ENCODE data around the gene WASHC1. TPM values are rescaled to one million over a fixed set of nuclear protein-coding genes. Genes with fewer than 3 reads are reported as not detected.
"Not testable (repeated sequence)": the region's sequence is repeated elsewhere in the genome, so short reads cannot be mapped to it uniquely, and the experiment has no call there.

Gene WASHC1, protein sequence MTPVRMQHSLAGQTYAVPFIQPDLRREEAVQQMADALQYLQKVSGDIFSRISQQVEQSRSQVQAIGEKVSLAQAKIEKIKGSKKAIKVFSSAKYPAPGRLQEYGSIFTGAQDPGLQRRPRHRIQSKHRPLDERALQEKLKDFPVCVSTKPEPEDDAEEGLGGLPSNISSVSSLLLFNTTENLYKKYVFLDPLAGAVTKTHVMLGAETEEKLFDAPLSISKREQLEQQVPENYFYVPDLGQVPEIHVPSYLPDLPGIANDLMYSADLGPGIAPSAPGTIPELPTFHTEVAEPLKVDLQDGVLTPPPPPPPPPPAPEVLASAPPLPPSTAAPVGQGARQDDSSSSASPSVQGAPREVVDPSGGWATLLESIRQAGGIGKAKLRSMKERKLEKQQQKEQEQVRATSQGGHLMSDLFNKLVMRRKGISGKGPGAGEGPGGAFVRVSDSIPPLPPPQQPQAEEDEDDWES
- 5.5 TPM for polyA plus RNA-seq (2013, experiment 1 of 2)
- polyA plus RNA-seq (2013, experiment 2 of 2): 5.0 TPM

DNA sequence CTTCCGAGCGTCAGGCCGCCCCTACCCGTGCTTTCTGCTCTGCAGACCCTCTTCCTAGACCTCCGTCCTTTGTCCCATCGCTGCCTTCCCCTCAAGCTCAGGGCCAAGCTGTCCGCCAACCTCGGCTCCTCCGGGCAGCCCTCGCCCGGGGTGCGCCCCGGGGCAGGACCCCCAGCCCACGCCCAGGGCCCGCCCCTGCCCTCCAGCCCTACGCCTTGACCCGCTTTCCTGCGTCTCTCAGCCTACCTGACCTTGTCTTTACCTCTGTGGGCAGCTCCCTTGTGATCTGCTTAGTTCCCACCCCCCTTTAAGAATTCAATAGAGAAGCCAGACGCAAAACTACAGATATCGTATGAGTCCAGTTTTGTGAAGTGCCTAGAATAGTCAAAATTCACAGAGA lies at the start of gene WASHC1:
WASHC1 (minus strand) TSS at position 101 of the 400 bp plus-strand sequence. CDS start 4,457 bp downstream, outside the sequence.
- H3K4me3 ChIP-seq (ENCODE audit: insufficient read depth in 1 of 2, low read depth in 1 of 2, low read length in 2 of 2): peak within 1 kb of the TSS; percentile 60 to 69
- not testable (repeated sequence) for H2BK5ac ChIP-seq (ENCODE audit: low read depth, low read length, poor library complexity, severe bottlenecking); H3K14ac ChIP-seq (ENCODE audit: low read length in 2 of 2); H2BK15ac ChIP-seq (ENCODE audit: low read depth, poor library complexity, severe bottlenecking); H4K91ac ChIP-seq (ENCODE audit: low read length); H2BK12ac ChIP-seq (ENCODE audit: low read length in 2 of 2); H3K9me3 ChIP-seq (ENCODE audit: control insufficient read depth, low read length); H3K27me3 ChIP-seq (ENCODE audit: control insufficient read depth in 1 of 2, insufficient read depth in 1 of 2, low read length in 2 of 2); H2AFZ ChIP-seq (ENCODE audit: low read depth, low read length); H4K8ac ChIP-seq (ENCODE audit: low read length); H2BK120ac ChIP-seq (ENCODE audit: low read depth, low read length); H3K4ac ChIP-seq (ENCODE audit: low read depth in 1 of 2, low read length in 2 of 2); H3K23ac ChIP-seq (ENCODE audit: low read length in 2 of 2); H3K27ac ChIP-seq (ENCODE audit: low read length, poor library complexity, severe bottlenecking); H3K18ac ChIP-seq (ENCODE audit: low read depth in 1 of 2, low read length in 2 of 2); H3K4me1 ChIP-seq (ENCODE audit: control insufficient read depth, insufficient read depth, low read depth, low read length); H3K4me2 ChIP-seq (ENCODE audit: low read length, poor library complexity, severe bottlenecking); DNase-seq; H3K79me1 ChIP-seq (replicated peaks; ENCODE audit: low read length, poor library complexity, severe bottlenecking); H2AK5ac ChIP-seq (ENCODE audit: low read length, severe bottlenecking); H3K36me3 ChIP-seq (ENCODE audit: control insufficient read depth in 1 of 2, insufficient read depth in 2 of 2, low read depth in 1 of 2, low read length in 2 of 2)
- peak within 1 kb of the TSS; percentile 68 for H3K9ac ChIP-seq (ENCODE audit: low read length)
- no CpG with 5 or more reads among the region's 20 CpGs for WGBS

DNA sequence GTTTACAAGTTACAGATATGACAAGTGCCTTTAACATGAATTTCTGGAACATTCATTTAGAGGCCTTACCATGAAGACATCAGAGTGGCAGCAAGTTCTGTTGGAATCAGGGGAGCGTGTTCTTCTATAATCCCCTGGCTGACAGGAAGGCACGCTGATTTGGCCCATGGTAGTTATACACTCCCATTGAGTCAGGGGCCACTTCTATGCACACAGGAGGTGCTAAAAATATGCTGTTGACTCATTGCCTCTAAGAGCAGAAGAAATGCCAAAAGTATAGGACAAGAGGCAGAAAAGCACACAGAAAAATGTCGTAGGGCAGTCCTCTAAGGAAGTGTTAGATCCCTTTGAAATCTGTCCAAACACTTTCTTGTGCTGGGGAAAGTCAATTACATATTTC lies 49.1 kb upstream of the WASHC1 start:
- H3K9ac ChIP-seq (ENCODE audit: low read length); H3K4me1 ChIP-seq (ENCODE audit: control insufficient read depth, insufficient read depth, low read depth, low read length); H2AK5ac ChIP-seq (ENCODE audit: low read length, severe bottlenecking); H2BK12ac ChIP-seq (ENCODE audit: low read length in 2 of 2); H3K4me3 ChIP-seq (ENCODE audit: insufficient read depth in 1 of 2, low read depth in 1 of 2, low read length in 2 of 2); H2BK5ac ChIP-seq (ENCODE audit: low read depth, low read length, poor library complexity, severe bottlenecking); H3K18ac ChIP-seq (ENCODE audit: low read depth in 1 of 2, low read length in 2 of 2); H3K4me2 ChIP-seq (ENCODE audit: low read length, poor library complexity, severe bottlenecking); H3K79me1 ChIP-seq (replicated peaks; ENCODE audit: low read length, poor library complexity, severe bottlenecking); DNase-seq; H2BK15ac ChIP-seq (ENCODE audit: low read depth, poor library complexity, severe bottlenecking); H3K9me3 ChIP-seq (ENCODE audit: control insufficient read depth, low read length); H4K91ac ChIP-seq (ENCODE audit: low read length); H3K27me3 ChIP-seq (ENCODE audit: control insufficient read depth in 1 of 2, insufficient read depth in 1 of 2, low read length in 2 of 2); H4K8ac ChIP-seq (ENCODE audit: low read length); H3K14ac ChIP-seq (ENCODE audit: low read length in 2 of 2); H3K36me3 ChIP-seq (ENCODE audit: control insufficient read depth in 1 of 2, insufficient read depth in 2 of 2, low read depth in 1 of 2, low read length in 2 of 2); H3K23ac ChIP-seq (ENCODE audit: low read length in 2 of 2); H2BK120ac ChIP-seq (ENCODE audit: low read depth, low read length); H3K4ac ChIP-seq (ENCODE audit: low read depth in 1 of 2, low read length in 2 of 2); H2AFZ ChIP-seq (ENCODE audit: low read depth, low read length); H3K27ac ChIP-seq (ENCODE audit: low read length, poor library complexity, severe bottlenecking): not testable (repeated sequence)
- 86% methylated on average over 2 of the region's 3 CpGs for WGBS

DNA sequence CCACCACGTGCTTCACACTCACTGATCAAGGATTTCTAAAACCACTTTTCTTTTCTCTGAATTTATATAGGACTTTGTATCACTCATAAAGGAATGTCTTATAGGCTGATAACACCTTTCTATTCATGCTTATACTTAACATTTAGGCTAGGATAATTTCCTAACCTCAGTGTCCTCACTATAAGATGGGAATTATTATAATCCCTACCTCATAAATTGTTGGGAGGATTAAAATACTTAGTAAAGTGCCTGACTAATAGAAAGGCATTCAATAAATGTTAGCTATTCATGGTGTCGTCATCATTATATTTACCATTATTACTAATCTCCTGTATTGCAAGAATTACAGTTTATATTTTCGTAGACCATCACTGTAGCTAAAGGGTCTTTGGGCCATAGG lies 47.1 kb upstream of the WASHC1 start:
- not testable (repeated sequence) for H2BK5ac ChIP-seq (ENCODE audit: low read depth, low read length, poor library complexity, severe bottlenecking); H3K4me1 ChIP-seq (ENCODE audit: control insufficient read depth, insufficient read depth, low read depth, low read length); DNase-seq; H2BK15ac ChIP-seq (ENCODE audit: low read depth, poor library complexity, severe bottlenecking); H3K23ac ChIP-seq (ENCODE audit: low read length in 2 of 2); H4K91ac ChIP-seq (ENCODE audit: low read length); H3K4me3 ChIP-seq (ENCODE audit: insufficient read depth in 1 of 2, low read depth in 1 of 2, low read length in 2 of 2); H3K4me2 ChIP-seq (ENCODE audit: low read length, poor library complexity, severe bottlenecking); H3K4ac ChIP-seq (ENCODE audit: low read depth in 1 of 2, low read length in 2 of 2); H4K8ac ChIP-seq (ENCODE audit: low read length); H3K79me1 ChIP-seq (replicated peaks; ENCODE audit: low read length, poor library complexity, severe bottlenecking); H2BK120ac ChIP-seq (ENCODE audit: low read depth, low read length); H3K9me3 ChIP-seq (ENCODE audit: control insufficient read depth, low read length); H3K18ac ChIP-seq (ENCODE audit: low read depth in 1 of 2, low read length in 2 of 2); H3K9ac ChIP-seq (ENCODE audit: low read length); H3K36me3 ChIP-seq (ENCODE audit: control insufficient read depth in 1 of 2, insufficient read depth in 2 of 2, low read depth in 1 of 2, low read length in 2 of 2); H3K27me3 ChIP-seq (ENCODE audit: control insufficient read depth in 1 of 2, insufficient read depth in 1 of 2, low read length in 2 of 2); H3K27ac ChIP-seq (ENCODE audit: low read length, poor library complexity, severe bottlenecking); H2AK5ac ChIP-seq (ENCODE audit: low read length, severe bottlenecking); H2AFZ ChIP-seq (ENCODE audit: low read depth, low read length); H2BK12ac ChIP-seq (ENCODE audit: low read length in 2 of 2); H3K14ac ChIP-seq (ENCODE audit: low read length in 2 of 2)
- WGBS: no CpG with 5 or more reads among the region's 3 CpGs

DNA sequence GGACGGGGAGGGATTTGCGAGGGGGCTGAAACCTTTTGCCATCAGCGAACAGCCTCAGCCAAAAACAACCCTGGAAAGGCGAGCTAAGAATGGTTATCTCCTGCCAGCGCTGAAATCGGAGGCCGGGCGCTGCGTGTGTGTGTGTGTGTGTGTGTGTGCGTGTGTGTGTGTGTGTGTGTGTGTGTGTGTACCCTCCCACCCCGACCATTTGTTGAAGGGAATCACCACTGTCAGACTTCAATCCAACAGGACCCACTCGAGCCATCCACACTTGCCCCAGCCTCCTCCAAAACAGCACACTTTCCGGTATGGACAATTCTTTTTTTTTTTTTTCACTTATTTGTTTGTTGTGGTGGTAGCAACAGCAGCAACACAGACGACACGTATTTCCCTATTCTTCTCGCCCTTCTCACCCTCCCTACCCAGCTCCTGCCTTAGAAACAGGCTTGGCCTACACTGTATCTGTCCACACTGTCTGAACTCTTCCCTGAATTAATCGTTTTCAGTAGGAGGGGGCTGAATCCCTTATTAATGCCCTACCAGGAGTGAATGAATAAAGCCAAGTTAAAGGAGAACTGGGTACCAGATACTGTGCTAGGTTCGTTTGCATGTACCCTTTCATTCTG lies 44.8 kb upstream of the WASHC1 start:
- H3K4ac ChIP-seq (ENCODE audit: low read depth in 1 of 2, low read length in 2 of 2); H3K9me3 ChIP-seq (ENCODE audit: control insufficient read depth, low read length); H4K8ac ChIP-seq (ENCODE audit: low read length); H2AFZ ChIP-seq (ENCODE audit: low read depth, low read length); H3K23ac ChIP-seq (ENCODE audit: low read length in 2 of 2); H2BK15ac ChIP-seq (ENCODE audit: low read depth, poor library complexity, severe bottlenecking); H3K27ac ChIP-seq (ENCODE audit: low read length, poor library complexity, severe bottlenecking); H2BK5ac ChIP-seq (ENCODE audit: low read depth, low read length, poor library complexity, severe bottlenecking); H2AK5ac ChIP-seq (ENCODE audit: low read length, severe bottlenecking); H3K36me3 ChIP-seq (ENCODE audit: control insufficient read depth in 1 of 2, insufficient read depth in 2 of 2, low read depth in 1 of 2, low read length in 2 of 2); H3K14ac ChIP-seq (ENCODE audit: low read length in 2 of 2); H2BK120ac ChIP-seq (ENCODE audit: low read depth, low read length); H4K91ac ChIP-seq (ENCODE audit: low read length); H2BK12ac ChIP-seq (ENCODE audit: low read length in 2 of 2); H3K4me1 ChIP-seq (ENCODE audit: control insufficient read depth, insufficient read depth, low read depth, low read length); H3K79me1 ChIP-seq (replicated peaks; ENCODE audit: low read length, poor library complexity, severe bottlenecking); H3K18ac ChIP-seq (ENCODE audit: low read depth in 1 of 2, low read length in 2 of 2); H3K27me3 ChIP-seq (ENCODE audit: control insufficient read depth in 1 of 2, insufficient read depth in 1 of 2, low read length in 2 of 2): not testable (repeated sequence)
- Histone ChIP-seq H3K4me2 (ENCODE audit: low read length, poor library complexity, severe bottlenecking) (peak overlapping the region; percentile 66), H3K9ac (ENCODE audit: low read length) (peak overlapping the region; percentile 36), H3K4me3 (ENCODE audit: insufficient read depth in 1 of 2, low read depth in 1 of 2, low read length in 2 of 2) (peak overlapping the region in 1 of 2 experiments; percentile 68)
- WGBS: no CpG with 5 or more reads among the region's 18 CpGs
- DNase-seq: peak; percentile 15

Measured in mesenchymal stem cell (in vitro differentiated cells and primary cell).